Endothelial cell of umbilical vein (primary cell): Measurements from ENCODE around the gene ANKS1B.

Source experiments
- EZH2 ChIP-seq: IDR thresholded peaks from 2 replicates; pipeline ENCODE4 v1.6.1; 2012; ENCODE audit warnings: borderline replicate concordance, low read depth, mild to moderate bottlenecking, moderate library complexity, low read length, inconsistent platforms; ENCODE audit not compliant: severe bottlenecking
- FOS ChIP-seq: IDR thresholded peaks from 2 replicates; pipeline ENCODE4 v1.6.1; 2011; ENCODE audit warnings: mild to moderate bottlenecking, low read length, moderate library complexity, borderline replicate concordance; ENCODE audit not compliant: insufficient read depth
- GATA2 ChIP-seq: IDR thresholded peaks from 2 replicates; pipeline ENCODE4 v1.7.0; 2011; ENCODE audit warnings: low read depth, mild to moderate bottlenecking, moderate library complexity, mixed read lengths, low read length; ENCODE audit not compliant: insufficient read length, insufficient read depth
- JUN ChIP-seq: IDR thresholded peaks from 2 replicates; pipeline ENCODE4 v1.6.1; 2011; ENCODE audit warnings: borderline replicate concordance, low read depth; ENCODE audit not compliant: insufficient read length, insufficient read depth
- MYC ChIP-seq: IDR thresholded peaks from one replicate; pipeline ENCODE4 v1.6.1; 2011; ENCODE audit warnings: mild to moderate bottlenecking, low read depth, low read length
- POLR2A ChIP-seq: IDR thresholded peaks from 2 replicates; pipeline ENCODE4 v1.6.1; 2012; ENCODE audit warnings: low read depth, mild to moderate bottlenecking, control low read depth, low read length
- POLR2AphosphoS5 ChIP-seq: IDR thresholded peaks from 2 replicates; pipeline ENCODE4 v1.6.1; 2012; ENCODE audit warnings: low read depth, mild to moderate bottlenecking, control low read depth, low read length, moderate library complexity; ENCODE audit not compliant: insufficient read depth
- TF ChIP-seq, protein P1 (sequence below), 2 donors: IDR thresholded peaks; 1 replicate in 1 of 2; 2 replicates in 1 of 2; pipeline ENCODE4 v1.5.1; 2011; ENCODE audit warnings: low read length in 2 of 2, mild to moderate bottlenecking in 2 of 2, moderate library complexity in 2 of 2, control low read depth in 1 of 2, inconsistent platforms in 1 of 2, low read depth in 1 of 2; ENCODE audit not compliant: insufficient read depth in 1 of 2; ENCODE audit errors: extremely low read depth in 1 of 2
- TF ChIP-seq, protein P2 (sequence below): IDR thresholded peaks from 2 replicates; pipeline ENCODE4 v1.6.1; 2011; ENCODE audit not compliant: insufficient read depth, insufficient read length

DNA sequence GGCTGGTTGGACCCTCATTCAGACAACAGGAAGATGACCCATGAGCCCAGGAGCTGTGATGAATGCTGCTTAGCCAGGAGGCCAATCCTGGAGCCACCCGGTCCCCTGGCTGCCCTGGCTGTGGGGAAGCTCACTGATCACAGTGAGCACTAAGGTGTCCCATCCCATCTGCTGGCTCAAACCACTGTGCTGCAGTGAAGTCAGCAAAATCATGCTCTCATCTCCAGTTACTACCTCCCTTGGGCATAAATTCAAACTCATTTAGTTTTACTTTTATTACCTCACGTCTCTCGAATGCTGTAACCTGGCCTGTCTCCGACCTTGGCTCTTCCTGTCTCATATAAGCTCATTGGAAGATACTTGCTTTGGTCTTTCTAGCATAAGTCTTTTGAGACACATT is 1227.3 kb downstream of the ANKS1B start:
- TF ChIP-seq, protein P1, sequence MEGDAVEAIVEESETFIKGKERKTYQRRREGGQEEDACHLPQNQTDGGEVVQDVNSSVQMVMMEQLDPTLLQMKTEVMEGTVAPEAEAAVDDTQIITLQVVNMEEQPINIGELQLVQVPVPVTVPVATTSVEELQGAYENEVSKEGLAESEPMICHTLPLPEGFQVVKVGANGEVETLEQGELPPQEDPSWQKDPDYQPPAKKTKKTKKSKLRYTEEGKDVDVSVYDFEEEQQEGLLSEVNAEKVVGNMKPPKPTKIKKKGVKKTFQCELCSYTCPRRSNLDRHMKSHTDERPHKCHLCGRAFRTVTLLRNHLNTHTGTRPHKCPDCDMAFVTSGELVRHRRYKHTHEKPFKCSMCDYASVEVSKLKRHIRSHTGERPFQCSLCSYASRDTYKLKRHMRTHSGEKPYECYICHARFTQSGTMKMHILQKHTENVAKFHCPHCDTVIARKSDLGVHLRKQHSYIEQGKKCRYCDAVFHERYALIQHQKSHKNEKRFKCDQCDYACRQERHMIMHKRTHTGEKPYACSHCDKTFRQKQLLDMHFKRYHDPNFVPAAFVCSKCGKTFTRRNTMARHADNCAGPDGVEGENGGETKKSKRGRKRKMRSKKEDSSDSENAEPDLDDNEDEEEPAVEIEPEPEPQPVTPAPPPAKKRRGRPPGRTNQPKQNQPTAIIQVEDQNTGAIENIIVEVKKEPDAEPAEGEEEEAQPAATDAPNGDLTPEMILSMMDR (IDR thresholded peaks at IDR 0.05; ENCODE audit: extremely low read depth in 1 of 2, insufficient read depth in 1 of 2, low read depth in 1 of 2, low read length in 2 of 2): no peak
- TF ChIP-seq POLR2A (no peak), MYC (no peak), GATA2 (no peak), EZH2 (no peak), POLR2AphosphoS5 (no peak), JUN (no peak), FOS (no peak)
- TF ChIP-seq, protein P2, sequence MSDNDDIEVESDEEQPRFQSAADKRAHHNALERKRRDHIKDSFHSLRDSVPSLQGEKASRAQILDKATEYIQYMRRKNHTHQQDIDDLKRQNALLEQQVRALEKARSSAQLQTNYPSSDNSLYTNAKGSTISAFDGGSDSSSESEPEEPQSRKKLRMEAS: no peak
